HCT116 (cell line): ENCODE data around the gene CNGA3. TPM values are rescaled to one million over a fixed set of nuclear protein-coding genes. Genes with fewer than 3 reads are reported as not detected.

Experiments used
- ATAC-seq: fragments of 200-7000 bp; cut with Tn5 transposase; 2 replicates; pipeline ENCODE4 v1.9.1; 2020; ENCODE audit warnings: mild to moderate bottlenecking, moderate library complexity
- BruUV-seq: library from RNA; stranded (reverse); fragments of 400-500 nt; replicated peaks from 2 replicates; lab custom pipeline; 2021; lab: Mats Ljungman, UMichigan
- CTCF ChIA-PET: fragments of 300-600 bp; sonication (Branson Sonifier 250); formaldehyde crosslinking; loops from one replicate; lab custom pipeline; 2021; ENCODE audit warnings: antibody characterized with exemption; lab: Charles Lee
- POLR2A ChIA-PET: fragments of 300-600, 350-600 bp; sonication (Branson Sonifier 250); formaldehyde crosslinking; loops from one replicate; lab custom pipeline; 2021; ENCODE audit warnings: antibody characterized with exemption; lab: Charles Lee
- RAD21 ChIA-PET, 2 experiments: fragments of 300-600 bp; sonication (Branson Sonifier 250); formaldehyde crosslinking; loops; one replicate each; lab custom pipeline; 2023; ENCODE audit warnings: low total read pairs in 2 of 2; ENCODE audit not compliant: uncharacterized antibody in 2 of 2, unreplicated experiment in 2 of 2, low non-redundant PET in 1 of 2; lab: Charles Lee
- DNase-seq: peaks from one replicate; pipeline ENCODE4 v3.0.0-alpha.2; 2010; ENCODE audit warnings: low read depth, low spot score
- H2AFZ ChIP-seq: fragments of 200-600 bp; shearing (Covaris generic), sonication (generic); 2 replicates; pipeline ENCODE4 v1.6.1; 2017; ENCODE audit warnings: low read depth, mixed run types, mixed read lengths, antibody characterized with exemption, low read length; ENCODE audit not compliant: poor library complexity, severe bottlenecking
- H3K27ac ChIP-seq: 2 replicates; pipeline ENCODE4 v1.5.1; 2012; ENCODE audit warnings: low read depth, low read length
- H3K27me3 ChIP-seq: fragments of 200-600 bp; sonication (generic); 2 replicates; pipeline ENCODE4 v1.6.1; 2016; ENCODE audit warnings: mixed run types, low read length, mixed read lengths; ENCODE audit not compliant: insufficient read depth
- H3K36me3 ChIP-seq, 2 experiments: fragments of 200-500 bp in 1 of 2; fragments of 200-600 bp in 1 of 2; sonication (Bioruptor generic) in 1 of 2; sonication (generic) in 1 of 2; 2 replicates each; pipeline versions ENCODE4 v1.5.1 to v1.6.1; 2014 to 2016; ENCODE audit warnings: low read length in 2 of 2, inconsistent platforms in 1 of 2, mixed read lengths in 1 of 2, mixed run types in 1 of 2; ENCODE audit not compliant: insufficient read depth in 2 of 2, control insufficient read depth in 1 of 2
- H3K4me1 ChIP-seq, 2 experiments: fragments of 200-600 bp in 1 of 2; sonication (generic) in 1 of 2; 2 replicates each; pipeline versions ENCODE4 v1.5.1 to v1.6.1; 2012 to 2017; ENCODE audit warnings: low read length in 2 of 2, inconsistent platforms in 1 of 2, mild to moderate bottlenecking in 1 of 2, mixed read lengths in 1 of 2, mixed run types in 1 of 2, moderate library complexity in 1 of 2; ENCODE audit not compliant: insufficient read depth in 2 of 2, control insufficient read depth in 1 of 2
- H3K4me2 ChIP-seq: fragments of 200-600 bp; sonication (generic); 2 replicates; pipeline ENCODE4 v1.6.1; 2017; ENCODE audit warnings: mixed run types, low read length, mixed read lengths
- H3K4me3 ChIP-seq, 2 experiments: fragments of 200-600 bp in 1 of 2; sonication (generic) in 1 of 2; replicated peaks in 1 of 2; 2 replicates each; pipeline ENCODE4 v1.5.1; 2011 to 2016; ENCODE audit warnings: low read length in 2 of 2, control low read depth in 1 of 2, low read depth in 1 of 2, mild to moderate bottlenecking in 1 of 2, mixed read lengths in 1 of 2, mixed run types in 1 of 2
- H3K79me2 ChIP-seq: fragments of 200-600 bp; sonication (generic); 2 replicates; pipeline ENCODE4 v1.6.1; 2017; ENCODE audit warnings: mild to moderate bottlenecking, mixed run types, low read length, moderate library complexity, mixed read lengths; ENCODE audit not compliant: insufficient read depth
- H3K9ac ChIP-seq: fragments of 200-600 bp; sonication (generic); 2 replicates; pipeline ENCODE4 v1.6.1; 2016; ENCODE audit warnings: low read length, mixed read lengths
- H3K9me2 ChIP-seq: fragments of 200-600 bp; sonication (generic), shearing (Covaris generic); 2 replicates; pipeline ENCODE4 v1.6.1; 2017; ENCODE audit warnings: mixed run types, mild to moderate bottlenecking, moderate library complexity; ENCODE audit not compliant: insufficient read depth
- H3K9me3 ChIP-seq, 2 experiments: fragments of 200-500 bp in 1 of 2; fragments of 200-600 bp in 1 of 2; sonication (Bioruptor generic) in 1 of 2; sonication (generic) in 1 of 2; 2 replicates each; pipeline ENCODE4 v1.6.1; 2014 to 2017; ENCODE audit warnings: low read length in 2 of 2, mixed read lengths in 2 of 2, inconsistent platforms in 1 of 2, low read depth in 1 of 2, mild to moderate bottlenecking in 1 of 2, mixed run types in 1 of 2, moderate library complexity in 1 of 2; ENCODE audit not compliant: control insufficient read depth in 1 of 2, insufficient read depth in 1 of 2
- H4K20me1 ChIP-seq: fragments of 200-600 bp; sonication (generic), shearing (Covaris generic); 2 replicates; pipeline ENCODE4 v1.6.1; 2017; ENCODE audit warnings: mixed run types, mild to moderate bottlenecking, moderate library complexity; ENCODE audit not compliant: insufficient read depth
- ATF3 ChIP-seq: IDR thresholded peaks from 2 replicates; pipeline ENCODE4 v1.6.1; 2012
- CEBPB ChIP-seq: IDR thresholded peaks from 2 replicates; pipeline ENCODE4 v1.6.1; 2012; ENCODE audit warnings: low read depth
- CTCF ChIP-seq, 3 experiments: fragments of 200-600 bp in 1 of 3; sonication (generic) in 1 of 3; IDR thresholded peaks in 2 of 3; conservative IDR thresholded peaks in 1 of 3; 2 replicates each; pipeline ENCODE4 v1.5.1; 2012 to 2017; ENCODE audit warnings: low read depth in 2 of 3, low read length in 2 of 3, antibody characterized with exemption in 1 of 3, borderline replicate concordance in 1 of 3, control low read depth in 1 of 3, mild to moderate bottlenecking in 1 of 3, mixed read lengths in 1 of 3, mixed run types in 1 of 3, moderate library complexity in 1 of 3; ENCODE audit not compliant: insufficient read depth in 1 of 3
- ELF1 ChIP-seq: IDR thresholded peaks from 2 replicates; pipeline ENCODE4 v1.6.1; 2012; ENCODE audit warnings: low read depth, borderline replicate concordance
- FOSL1 ChIP-seq: IDR thresholded peaks from 2 replicates; pipeline ENCODE4 v1.6.1; 2012; ENCODE audit warnings: low read depth
- MAX ChIP-seq: IDR thresholded peaks from 2 replicates; pipeline ENCODE4 v1.6.1; 2012
- POLR2A ChIP-seq: IDR thresholded peaks from 2 replicates; pipeline ENCODE4 v1.7.0; 2011; ENCODE audit warnings: borderline replicate concordance; ENCODE audit not compliant: insufficient read depth, insufficient read length; ENCODE audit errors: extremely low read depth
- POLR2AphosphoS5 ChIP-seq: IDR thresholded peaks from 2 replicates; pipeline ENCODE4 v1.6.1; 2011; ENCODE audit warnings: mild to moderate bottlenecking, low read depth, low read length, moderate library complexity
- RAD21 ChIP-seq: IDR thresholded peaks from 2 replicates; pipeline ENCODE4 v1.6.1; 2012; ENCODE audit warnings: low read depth, mild to moderate bottlenecking
- SIN3A ChIP-seq: IDR thresholded peaks from 2 replicates; pipeline ENCODE4 v1.6.1; 2012; ENCODE audit warnings: low read depth
- SP1 ChIP-seq: IDR thresholded peaks from 2 replicates; pipeline ENCODE4 v1.6.1; 2012; ENCODE audit warnings: low read depth
- SRF ChIP-seq: IDR thresholded peaks from 2 replicates; pipeline ENCODE4 v1.6.1; 2012; ENCODE audit warnings: low read depth
- TCF7L2 ChIP-seq: IDR thresholded peaks from 2 replicates; pipeline ENCODE4 v1.7.0; 2011; ENCODE audit warnings: borderline replicate concordance, inconsistent platforms; ENCODE audit not compliant: insufficient read depth, insufficient read length; ENCODE audit errors: extremely low read depth
- YY1 ChIP-seq: IDR thresholded peaks from 2 replicates; pipeline ENCODE4 v1.6.1; 2011; ENCODE audit warnings: low read length, low read depth, moderate library complexity, mild to moderate bottlenecking; ENCODE audit not compliant: insufficient replicate concordance; ENCODE audit errors: extremely low read depth
- ZBTB33 ChIP-seq: IDR thresholded peaks from 2 replicates; pipeline ENCODE4 v1.6.1; 2011; ENCODE audit warnings: mild to moderate bottlenecking, low read length, moderate library complexity; ENCODE audit not compliant: insufficient replicate concordance; ENCODE audit errors: extremely low read depth
- ZFX ChIP-seq: fragments of 450-650 bp; IDR thresholded peaks from 2 replicates; pipeline ENCODE4 v1.6.1; 2017
- ZNF274 ChIP-seq: fragments of 200-500 bp; sonication (Bioruptor generic); IDR thresholded peaks from 2 replicates; pipeline ENCODE4 v1.6.1; 2014; ENCODE audit warnings: mild to moderate bottlenecking, low read depth, low read length, inconsistent platforms
- intact Hi-C: fragments of 100-400 bp; cut with micrococcal nuclease; formaldehyde crosslinking; loops from 2 replicates; pipeline ENCODE4 v1.10.0; 2022
- total RNA-seq: library from RNA; stranded (reverse); gene quantifications from one replicate; pipeline ENCODE4 v1.2.1, GENCODE V29; 2021; ENCODE audit not compliant: unreplicated experiment

The CNGA3 gene
- total RNA-seq, 1 experiment from 2014 or later, result not detected

- H3K79me2 ChIP-seq, result no peaks in the 10 kb centered on the region
- H3K36me3 ChIP-seq, result no peaks in the 10 kb centered on the region
- ATAC-seq, result no peak
- ChIA-PET CTCF (interaction anchor here (1.9 kb wide), 1 partner anchor 682 kb away, joined by 4 read pairs; no protein-coding TSS in a partner anchor), RAD21 (no interaction called here), POLR2A (no interaction called here)
- TF ChIP-seq SP1, result no peak
- no peak for TF ChIP-seq SIN3A
- no peak for TF ChIP-seq ZFX
- TF ChIP-seq FOSL1, result no peak
- TF ChIP-seq TCF7L2, result no peak
- TF ChIP-seq CTCF (IDR thresholded peaks at IDR 0.05 in 2 of 3, conservative IDR thresholded peaks at IDR 0.05 in 1 of 3; ENCODE audit: borderline replicate concordance in 1 of 3, insufficient read depth in 1 of 3, low read depth in 2 of 3, low read length in 2 of 3), result no peak
- TF ChIP-seq POLR2A, result no peak
- no peak for TF ChIP-seq ELF1
- TF ChIP-seq MAX, result no peak
- no peak for TF ChIP-seq CEBPB
- TF ChIP-seq ZBTB33, result no peak
- TF ChIP-seq ATF3, result no peak
- TF ChIP-seq POLR2AphosphoS5, result no peak
- TF ChIP-seq SRF, result no peak
- TF ChIP-seq ZNF274, result no peak
- no peak for TF ChIP-seq RAD21
- TF ChIP-seq YY1, result no peak
- H3K4me1 ChIP-seq, result 0 out of 4 replicates have a peak, but pooled peaks cover 0 to 2% of the 10 kb centered on the region in 2 experiments
- H3K4me3 ChIP-seq, result no peak overlapping the region
- H3K4me2 ChIP-seq, result no peak overlapping the region
- no peak overlapping the region for H3K27ac ChIP-seq
- no peaks in the 10 kb centered on the region for H4K20me1 ChIP-seq
- H3K9me2 ChIP-seq, result no peaks in the 10 kb centered on the region
- intact Hi-C loops, result loop anchor here (10.0 kb wide), 1 partner anchor 608 kb away; no protein-coding TSS in a partner anchor
- H3K9ac ChIP-seq, result no peak overlapping the region
- no peak for DNase-seq
- BruUV-seq, result no TSS peak
- no peaks in the 10 kb centered on the region for H3K27me3 ChIP-seq
- H3K9me3 ChIP-seq, result no peaks in the 10 kb centered on the region
- no peak overlapping the region for H2AFZ ChIP-seq
Observed at GRCh38 chr2:98382739-98383138, 36.5 kb downstream of the CNGA3 start.
